Brain microvascular endothelial cell (primary cell): ENCODE measurements around the gene PSTK.

ENCODE experiments used
- DNase-seq: peaks from one replicate; pipeline ENCODE4 v3.0.0-alpha.2; 2020
- H3K27ac ChIP-seq: fragments of 250-450 bp; sonication (Bioruptor Pico); 2 replicates; pipeline ENCODE4 v1.5.1; 2020; ENCODE audit warnings: mild to moderate bottlenecking, moderate library complexity
- H3K27me3 ChIP-seq: fragments of 250-450 bp; sonication (Bioruptor Pico); replicated peaks from 2 replicates; pipeline ENCODE4 v1.5.1; 2020; ENCODE audit warnings: mild to moderate bottlenecking
- H3K36me3 ChIP-seq: fragments of 250-450 bp; sonication (Bioruptor Pico); replicated peaks from 2 replicates; pipeline ENCODE4 v1.5.1; 2020; ENCODE audit warnings: mild to moderate bottlenecking
- H3K4me3 ChIP-seq: 2 replicates; pipeline ENCODE4 v1.5.1; 2011; ENCODE audit warnings: low read depth, mild to moderate bottlenecking, control low read depth, low read length, moderate library complexity
- CTCF ChIP-seq: IDR thresholded peaks from 2 replicates; pipeline ENCODE4 v1.5.1; 2011; ENCODE audit warnings: low read depth, mild to moderate bottlenecking, moderate library complexity, low read length, control low read depth, inconsistent platforms; ENCODE audit errors: missing control alignments
- in situ Hi-C: cut with HindIII; loops from 2 replicates; pipeline ENCODE4 v1.10.0; 2017; ENCODE audit warnings: low sequenced_read_pairs, low pct_ligation_motif_present

Gene PSTK

GRCh38 chr10:122953902-122954730 is 26.1 kb upstream of the PSTK start, which contains the start of gene C10orf88:
C10orf88 (minus strand) TSS chr10:122954227; CDS start chr10:122954178, 49 bp downstream.
- H3K27me3 ChIP-seq = no peaks in the 10 kb centered on the region
- TF ChIP-seq CTCF = no peak
- DNase-seq = peak; percentile 97
- in situ Hi-C loops = no loop called here
- no peaks in the 10 kb centered on the region for H3K36me3 ChIP-seq
- peak within 1 kb of the TSS; percentile 50 for H3K27ac ChIP-seq
- H3K4me3 ChIP-seq = peak within 1 kb of the TSS; percentile 82

DNA sequence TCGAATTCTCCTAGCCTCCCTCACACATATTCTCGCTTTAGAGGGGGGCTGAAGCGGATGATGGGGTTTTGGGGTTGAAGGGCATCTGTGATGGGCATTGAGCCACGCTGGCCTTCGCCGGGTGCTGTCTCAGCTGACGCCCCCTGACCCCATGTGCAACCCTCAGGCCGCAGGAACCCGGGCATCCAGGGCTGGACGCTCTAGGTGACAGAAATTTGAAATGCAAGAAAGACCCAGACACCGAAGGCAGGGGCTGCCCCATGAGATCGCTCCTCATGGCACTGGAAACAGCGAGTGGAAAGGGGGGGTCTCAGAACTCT is 25.5 kb upstream of the PSTK start:
- no peak for TF ChIP-seq CTCF
- H3K27me3 ChIP-seq = no peaks in the 10 kb centered on the region
- peak overlapping the region; percentile 82 for H3K4me3 ChIP-seq
- no peaks in the 10 kb centered on the region for H3K36me3 ChIP-seq
- no peak for DNase-seq
- in situ Hi-C loops = no loop called here
- H3K27ac ChIP-seq = no peak overlapping the region

- Histone ChIP-seq H3K27ac (no peak overlapping the region), H3K36me3 (no peaks in the 10 kb centered on the region)
- in situ Hi-C loops = no loop called here
Measured at GRCh38 chr10:122955892-122956291, 24.3 kb upstream of the PSTK start.

DNA sequence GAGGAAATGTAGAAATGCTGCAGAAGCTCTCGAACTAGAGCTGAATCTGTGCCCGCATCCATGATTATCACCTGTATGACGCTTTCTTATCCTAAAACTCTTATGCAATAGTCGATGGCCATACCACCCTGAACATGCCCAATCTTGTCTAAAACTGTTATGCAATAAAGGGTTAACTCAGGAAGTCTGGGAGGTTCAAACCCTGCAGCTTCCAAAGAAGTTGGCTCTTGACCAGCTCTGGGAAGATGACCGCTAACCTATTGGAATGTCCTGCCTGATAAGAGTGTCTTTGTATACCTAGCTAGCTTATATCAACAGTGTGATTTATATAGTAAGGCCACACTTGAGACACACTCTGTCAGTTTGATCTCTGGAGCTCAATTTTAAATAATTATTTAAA is 22.7 kb upstream of the PSTK start:
- Histone ChIP-seq H3K4me3 (no peak overlapping the region), H3K27me3 (no peaks in the 10 kb centered on the region), H3K36me3 (no peaks in the 10 kb centered on the region), H3K27ac (no peak overlapping the region)
- peak; percentile 16 for DNase-seq
- no peak for TF ChIP-seq CTCF
- in situ Hi-C loops = no loop called here

More at GRCh38 chr10:122955892-122956291, 24.3 kb upstream of the PSTK start:
- DNase-seq = no peak
- TF ChIP-seq CTCF = no peak
- no peak overlapping the region for H3K4me3 ChIP-seq
- H3K27me3 ChIP-seq = no peaks in the 10 kb centered on the region

DNA sequence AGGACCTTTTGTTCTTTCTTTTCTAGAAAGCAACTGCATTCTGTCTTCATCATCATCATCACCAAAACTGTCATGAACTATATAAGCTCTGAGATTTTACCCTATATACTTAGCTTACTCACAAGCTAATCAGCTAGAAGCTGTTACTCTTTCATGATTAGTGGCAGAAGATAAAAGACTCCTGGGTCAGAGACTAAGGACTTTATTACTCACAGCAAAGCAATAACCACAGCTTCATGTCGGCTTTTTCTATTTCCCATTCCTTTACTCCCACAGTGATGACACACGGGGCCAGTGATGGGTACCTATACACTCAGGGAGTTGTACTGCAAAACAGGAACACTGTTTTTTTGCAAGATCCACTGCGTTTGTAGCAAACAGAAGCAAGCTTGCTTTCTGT is 17.8 kb upstream of the PSTK start:
- TF ChIP-seq CTCF = no peak
- H3K4me3 ChIP-seq = no peak overlapping the region
- no peaks in the 10 kb centered on the region for H3K36me3 ChIP-seq
- in situ Hi-C loops = no loop called here
- DNase-seq = no peak
- no peak overlapping the region for H3K27ac ChIP-seq
- H3K27me3 ChIP-seq = no peaks in the 10 kb centered on the region

GRCh38 chr10:122966879-122967278 is 13.3 kb upstream of the PSTK start:
- Histone ChIP-seq H3K4me3 (no peak overlapping the region), H3K36me3 (no peaks in the 10 kb centered on the region), H3K27me3 (no peaks in the 10 kb centered on the region), H3K27ac (no peak overlapping the region)
- DNase-seq = no peak
- in situ Hi-C loops = no loop called here
- no peak for TF ChIP-seq CTCF
